ENCODE results near the gene TRAF2.

Gene TRAF2

DNA sequence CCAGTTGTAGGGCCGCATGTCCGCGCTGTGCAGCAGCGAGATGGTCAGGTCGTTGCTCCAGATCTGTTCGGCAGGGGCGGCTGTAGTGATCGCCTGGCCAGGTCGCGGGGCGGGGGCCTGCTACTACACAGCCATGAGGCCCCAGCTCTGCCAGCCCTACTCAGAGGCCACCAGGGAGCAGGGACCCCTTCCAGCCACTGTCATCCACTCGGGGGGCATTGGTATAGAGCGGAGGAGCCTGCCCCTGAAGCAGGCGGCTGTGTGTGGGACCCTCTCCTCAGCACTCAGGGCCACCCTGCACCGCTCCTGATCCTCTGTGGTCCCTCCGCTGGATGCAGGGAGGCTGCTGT is 56.5 kb downstream of the TRAF2 start:
- Histone ChIP-seq H3K4me3 (peak overlapping the region; percentile 78), H3K4me1 (peaks cover 6% of the 10 kb centered on the region), H3K9me3 (no peaks in the 10 kb centered on the region), H3K27me3 (ENCODE audit: low read depth) (no peaks in the 10 kb centered on the region), H3K36me3 (replicated peaks) (peaks cover 38% of the 10 kb centered on the region)
- no peak for DNase-seq (ENCODE audit: low spot score in 2 of 2)
- in situ Hi-C loops (cut with MboI; ENCODE audit: low sequenced_read_pairs): no loop called here

- H3K4me3 ChIP-seq: peak overlapping the region; percentile 78
- H3K27me3 ChIP-seq (ENCODE audit: low read depth): no peaks in the 10 kb centered on the region
- H3K4me1 ChIP-seq: peaks cover 13% of the 10 kb centered on the region
- in situ Hi-C loops (cut with MboI; ENCODE audit: low sequenced_read_pairs): no loop called here
- DNase-seq (ENCODE audit: low spot score in 2 of 2): peak in 1 of 2 experiments; percentile 50
- no peaks in the 10 kb centered on the region for H3K9me3 ChIP-seq
- peaks cover 38% of the 10 kb centered on the region for H3K36me3 ChIP-seq (replicated peaks)
These were observed 57.2 kb downstream of the TRAF2 start for GRCh38 chr9:136943291-136944211.

DNA sequence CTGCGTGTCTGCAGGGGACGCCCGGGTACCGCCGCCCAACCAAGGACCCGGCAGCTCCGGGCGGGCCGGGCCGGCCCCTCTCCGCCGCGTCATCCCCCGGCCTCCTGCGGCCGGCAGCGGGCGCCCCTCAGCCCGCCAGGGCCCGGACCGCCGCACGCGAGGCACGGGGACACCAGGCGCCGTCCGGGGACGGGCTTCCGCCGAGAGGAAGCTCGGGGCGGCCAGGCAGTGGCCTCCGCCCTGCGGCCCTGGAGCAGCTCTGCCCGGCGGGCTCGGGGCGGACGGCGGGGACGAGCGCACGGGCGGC is 57.8 kb downstream of the TRAF2 start:
- peaks cover 19% of the 10 kb centered on the region for H3K4me1 ChIP-seq
- no peak for DNase-seq (ENCODE audit: low spot score in 2 of 2)
- in situ Hi-C loops (cut with MboI; ENCODE audit: low sequenced_read_pairs): no loop called here
- peak overlapping the region; percentile 78 for H3K4me3 ChIP-seq
- peaks cover 34% of the 10 kb centered on the region for H3K36me3 ChIP-seq (replicated peaks)
- no peaks in the 10 kb centered on the region for H3K27me3 ChIP-seq (ENCODE audit: low read depth)
- H3K9me3 ChIP-seq: no peaks in the 10 kb centered on the region

DNA sequence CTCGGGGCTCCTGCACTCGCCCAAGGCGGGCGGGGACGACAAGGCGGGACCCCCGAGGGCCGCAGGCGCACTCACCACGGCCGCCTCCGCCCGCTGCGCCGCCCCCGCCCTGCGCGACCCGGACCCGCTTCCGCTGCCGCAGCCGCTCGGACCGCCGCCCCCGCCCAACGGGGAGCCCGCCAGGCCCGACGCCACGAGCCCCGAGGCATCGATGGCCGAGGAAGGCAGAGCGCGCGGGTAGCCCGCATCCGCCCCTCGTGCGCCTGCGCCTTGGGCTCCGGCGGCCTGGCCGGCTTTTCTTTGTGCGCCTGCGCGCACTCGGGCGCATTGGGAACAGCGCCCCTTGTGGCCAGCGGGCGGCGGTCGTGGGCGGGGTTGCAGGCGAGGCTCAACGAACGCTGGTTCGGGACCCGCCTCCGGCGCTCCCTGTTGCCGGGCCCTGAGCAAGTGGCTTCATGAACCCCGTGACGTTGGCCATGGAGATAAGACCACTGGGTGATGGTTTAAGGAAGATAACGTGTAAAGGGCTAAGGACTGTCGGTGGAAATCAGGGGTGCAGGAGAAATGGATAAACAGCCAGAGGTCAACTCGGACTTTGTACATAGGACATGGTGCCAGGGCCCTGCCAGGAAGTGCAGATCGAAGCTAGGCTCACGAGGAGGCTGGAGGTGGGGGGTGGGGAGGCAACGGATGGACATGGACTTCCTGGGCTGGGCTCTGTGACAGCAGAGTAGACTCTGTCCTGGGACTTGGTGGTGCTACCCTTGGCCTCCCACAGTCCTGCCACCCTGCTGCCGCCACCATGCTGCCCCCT is 58.4 kb downstream of the TRAF2 start, which contains the start of the genes C8G and FBXW5:
TSS of gene C8G (plus strand) at position 725 of the 814 bp plus-strand sequence. CDS start at position 803, 78 bp downstream.
TSS of gene FBXW5 (minus strand) at position 220 of the 814 bp plus-strand sequence. CDS start 655 bp downstream, outside the sequence.
- in situ Hi-C loops (cut with MboI; ENCODE audit: low sequenced_read_pairs): no loop called here
- Histone ChIP-seq H3K4me1 (peaks cover 19% of the 10 kb centered on the region), H3K4me3 (peak within 1 kb of the TSS; percentile 78), H3K36me3 (replicated peaks) (peaks cover 29% of the 10 kb centered on the region), H3K9me3 (no peaks in the 10 kb centered on the region), H3K27me3 (ENCODE audit: low read depth) (no peaks in the 10 kb centered on the region)
- DNase-seq (ENCODE audit: low spot score in 2 of 2): peak; percentile 91 to 94

GRCh38 chr9:136945333-136946227 is 59.3 kb downstream of the TRAF2 start:
- peaks cover 25% of the 10 kb centered on the region for H3K4me1 ChIP-seq
- H3K36me3 ChIP-seq (replicated peaks): peaks cover 24% of the 10 kb centered on the region
- in situ Hi-C loops (cut with MboI; ENCODE audit: low sequenced_read_pairs): no loop called here
- no peaks in the 10 kb centered on the region for H3K9me3 ChIP-seq
- no peak for DNase-seq (ENCODE audit: low spot score in 2 of 2)
- no peaks in the 10 kb centered on the region for H3K27me3 ChIP-seq (ENCODE audit: low read depth)
- H3K4me3 ChIP-seq: no peak overlapping the region

GRCh38 chr9:136946228-136947027 is 60.1 kb downstream of the TRAF2 start:
- H3K4me3 ChIP-seq: no peak overlapping the region
- no peak for DNase-seq (ENCODE audit: low spot score in 2 of 2)
- peaks cover 15% of the 10 kb centered on the region for H3K36me3 ChIP-seq (replicated peaks)
- in situ Hi-C loops (cut with MboI; ENCODE audit: low sequenced_read_pairs): no loop called here
- H3K27me3 ChIP-seq (ENCODE audit: low read depth): no peaks in the 10 kb centered on the region
- no peaks in the 10 kb centered on the region for H3K9me3 ChIP-seq
- peaks cover 25% of the 10 kb centered on the region for H3K4me1 ChIP-seq

GRCh38 chr9:136947028-136947891 is 60.9 kb downstream of the TRAF2 start:
- Histone ChIP-seq H3K27me3 (ENCODE audit: low read depth) (no peaks in the 10 kb centered on the region), H3K4me1 (peaks cover 25% of the 10 kb centered on the region), H3K9me3 (no peaks in the 10 kb centered on the region), H3K36me3 (replicated peaks) (peaks cover 7% of the 10 kb centered on the region), H3K4me3 (no peak overlapping the region)
- no peak for DNase-seq (ENCODE audit: low spot score in 2 of 2)
- in situ Hi-C loops (cut with MboI; ENCODE audit: low sequenced_read_pairs): no loop called here

DNA sequence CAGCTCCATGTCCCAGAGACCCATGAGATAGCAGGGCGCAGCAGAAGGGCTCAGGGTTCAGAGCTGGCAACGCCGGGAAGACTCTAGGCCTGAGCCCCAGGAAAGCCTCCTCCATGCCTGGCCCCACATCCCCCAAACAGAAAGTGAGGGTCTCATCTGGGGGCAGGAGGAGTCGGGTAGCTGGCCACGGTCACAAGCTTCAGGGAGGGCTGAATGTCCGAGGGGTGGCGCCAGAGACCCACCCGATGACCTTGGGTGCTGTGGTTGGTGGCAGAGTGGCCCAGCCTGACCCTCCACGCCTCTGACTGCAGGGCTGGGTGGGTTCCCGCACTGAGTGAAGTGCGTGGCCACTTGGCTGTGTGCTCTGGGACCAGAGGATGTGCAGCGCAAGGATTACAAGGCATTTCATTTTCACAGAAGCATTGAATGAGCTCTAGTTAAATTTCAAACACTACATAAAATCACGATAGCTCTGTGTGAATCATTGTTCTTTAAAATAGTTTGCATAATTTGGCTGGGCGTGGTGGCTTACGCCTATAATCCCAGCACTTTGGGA is 61.7 kb downstream of the TRAF2 start:
- Histone ChIP-seq H3K4me1 (peaks cover 25% of the 10 kb centered on the region), H3K36me3 (replicated peaks) (no peaks in the 10 kb centered on the region; the same call in 1 of the 2 replicates), H3K4me3 (no peak overlapping the region), H3K27me3 (ENCODE audit: low read depth) (no peaks in the 10 kb centered on the region), H3K9me3 (no peaks in the 10 kb centered on the region)
- peak; percentile 65 to 78 for DNase-seq (ENCODE audit: low spot score in 2 of 2)
- in situ Hi-C loops (cut with MboI; ENCODE audit: low sequenced_read_pairs): no loop called here

GRCh38 chr9:136949239-136949816 is 63.0 kb downstream of the TRAF2 start:
- no peak for DNase-seq (ENCODE audit: low spot score in 2 of 2)
- in situ Hi-C loops (cut with MboI; ENCODE audit: low sequenced_read_pairs): no loop called here
- H3K36me3 ChIP-seq (replicated peaks): no peaks in the 10 kb centered on the region
- peak overlapping the region; percentile 54 for H3K4me3 ChIP-seq
- no peaks in the 10 kb centered on the region for H3K27me3 ChIP-seq (ENCODE audit: low read depth)
- no peaks in the 10 kb centered on the region for H3K9me3 ChIP-seq
- peaks cover 25% of the 10 kb centered on the region for H3K4me1 ChIP-seq

DNA sequence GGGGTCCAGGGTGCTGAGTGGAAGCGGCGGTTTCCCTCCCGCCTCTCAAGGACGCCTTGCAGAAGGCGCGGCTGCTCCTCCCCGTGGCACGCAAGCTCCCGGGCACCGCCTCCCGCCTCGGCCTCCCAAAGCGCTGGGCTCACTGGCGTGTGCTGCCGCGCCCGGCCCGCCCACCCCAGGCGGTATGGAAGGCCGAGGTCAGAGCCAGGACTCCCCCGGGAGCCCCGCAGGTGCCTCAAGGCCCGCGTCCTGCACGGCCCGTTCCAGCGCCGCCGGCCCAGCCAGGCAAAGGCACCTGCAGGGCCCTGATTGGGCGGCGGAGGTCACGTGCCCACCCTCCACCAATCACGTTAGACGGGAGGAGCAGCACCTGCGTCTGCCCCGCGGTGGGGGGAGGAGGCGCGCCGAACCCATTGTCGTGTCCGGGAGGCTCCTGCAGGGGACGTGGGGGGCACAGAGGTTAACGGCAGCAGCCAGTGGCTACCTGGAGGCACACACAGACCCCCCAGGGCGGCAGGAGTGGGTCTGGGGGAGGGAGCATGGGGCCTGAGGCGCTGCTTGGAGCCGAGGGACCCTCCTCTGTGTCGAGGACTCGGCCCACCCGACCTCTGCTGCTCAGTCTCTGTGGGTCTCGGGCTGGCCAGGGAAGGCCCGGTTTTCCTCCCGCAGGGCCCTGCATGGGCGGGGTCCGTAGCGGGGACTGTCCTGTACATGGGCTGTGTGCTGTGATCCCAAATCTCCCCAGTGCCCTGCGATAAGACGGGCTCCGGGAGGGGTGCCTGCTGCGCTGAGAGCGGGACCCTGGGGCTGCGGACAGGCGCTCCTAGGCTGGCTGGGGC is 63.7 kb downstream of the TRAF2 start:
- H3K4me1 ChIP-seq: peaks cover 22% of the 10 kb centered on the region
- H3K9me3 ChIP-seq: no peaks in the 10 kb centered on the region
- DNase-seq (ENCODE audit: low spot score in 2 of 2): peak; percentile 89 to 98
- peak overlapping the region; percentile 54 for H3K4me3 ChIP-seq
- H3K36me3 ChIP-seq (replicated peaks): no peaks in the 10 kb centered on the region
- no peaks in the 10 kb centered on the region for H3K27me3 ChIP-seq (ENCODE audit: low read depth)
- in situ Hi-C loops (cut with MboI; ENCODE audit: low sequenced_read_pairs): no loop called here

Measured in HAP-1 (cell line).